Stimulated activated CD4-positive, alpha-beta T cell treated with anti-CD3 and anti-CD28 coated beads, Interleukin-15, amount 100 ng/mL, for 24 hours (primary cell): ENCODE measurements around the gene SBF1.
A peak's percentile ranks its signal among the peaks of the same experiment; 100 is the strongest.

Source experiments
- DNase-seq: peaks from one replicate; pipeline ENCODE4 v3.0.0-alpha.2; 2020

Gene SBF1

DNA sequence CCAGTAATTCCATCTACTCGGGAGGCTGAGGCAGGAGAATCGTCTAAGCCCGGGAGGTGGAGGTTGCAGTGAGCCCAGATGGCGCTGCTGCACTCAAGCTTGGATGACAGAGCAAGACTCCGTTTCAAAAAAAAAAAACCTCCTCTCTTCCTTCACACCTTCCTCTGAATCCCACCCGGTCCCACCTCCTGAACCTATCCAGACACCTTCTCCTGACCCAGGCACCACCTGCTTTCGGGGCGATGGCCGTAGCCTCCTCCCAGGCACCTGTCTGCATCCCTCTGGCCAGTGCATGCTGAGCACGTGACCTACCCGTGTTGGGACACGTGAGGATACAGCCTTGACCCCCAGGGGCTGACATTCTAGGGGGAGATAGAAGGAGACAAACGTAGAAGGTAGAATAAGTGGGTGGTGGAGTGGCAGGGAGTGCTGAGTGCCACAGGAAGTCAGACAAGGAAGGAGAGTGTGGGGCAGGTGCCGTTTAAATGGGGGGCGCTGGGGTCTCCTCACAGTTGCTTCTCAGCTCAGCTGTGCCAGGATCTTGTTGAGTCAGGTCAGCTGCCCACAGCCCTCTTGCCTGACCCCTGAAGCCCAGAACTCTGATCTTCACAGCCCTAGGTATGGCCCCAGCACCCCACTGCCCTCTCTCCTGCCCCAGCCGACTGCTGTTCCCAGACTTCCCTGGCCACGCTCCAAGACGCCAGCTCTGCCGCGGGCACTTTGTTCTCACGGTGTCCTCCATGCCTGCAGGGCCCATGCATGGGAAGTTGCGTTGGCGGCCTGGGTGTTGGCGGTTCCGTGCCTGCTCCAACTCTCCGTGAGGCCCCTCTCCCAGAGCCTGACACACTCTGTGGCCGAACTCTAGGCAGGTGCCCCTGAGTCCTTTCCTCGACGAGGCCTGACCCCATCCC lies 10.6 kb upstream of the SBF1 start:
- DNase-seq: no peak

DNA sequence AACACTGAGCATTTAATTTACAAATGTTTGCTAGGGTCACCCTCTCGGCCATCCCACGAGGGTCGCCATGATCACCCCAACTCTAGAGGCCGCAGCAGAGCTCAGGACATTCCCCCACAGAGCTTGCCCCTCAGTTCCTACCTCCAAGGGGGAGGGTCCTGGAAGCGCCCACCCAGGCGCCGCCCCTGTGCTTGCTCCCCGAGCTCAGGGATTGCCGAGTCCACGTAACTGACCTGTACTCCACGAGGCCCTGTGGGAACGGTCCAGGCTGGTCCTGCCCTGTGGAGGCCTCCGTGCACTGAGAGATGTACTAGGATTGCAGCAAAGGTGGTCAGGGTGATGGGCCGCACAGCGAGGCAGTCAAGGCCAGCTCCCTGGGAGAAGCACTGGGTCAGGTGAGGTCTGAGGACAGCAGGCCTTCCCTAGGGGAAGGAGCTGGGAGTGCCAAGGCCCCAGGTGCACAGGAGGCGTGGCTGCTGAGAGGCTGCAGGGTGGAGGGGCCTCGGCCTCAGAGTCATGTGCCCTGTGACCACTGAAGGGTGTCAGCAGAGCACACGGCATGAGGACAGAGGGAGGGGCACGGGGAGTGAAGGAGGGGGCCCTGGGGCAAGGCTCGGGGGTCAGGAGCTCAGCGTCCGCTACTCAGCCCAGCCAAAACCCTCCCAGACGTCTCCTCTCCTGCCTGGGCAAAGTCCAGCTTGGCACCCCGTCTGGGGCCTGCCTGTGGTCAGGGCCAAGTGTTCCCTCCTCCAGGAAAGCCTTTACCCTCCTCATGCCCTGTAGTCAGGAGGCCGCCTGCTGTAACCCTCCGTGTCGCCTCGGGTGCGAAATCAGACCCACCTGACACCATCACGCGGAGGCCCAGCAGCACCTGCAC lies 9.4 kb upstream of the SBF1 start:
- DNase-seq: no peak

DNA sequence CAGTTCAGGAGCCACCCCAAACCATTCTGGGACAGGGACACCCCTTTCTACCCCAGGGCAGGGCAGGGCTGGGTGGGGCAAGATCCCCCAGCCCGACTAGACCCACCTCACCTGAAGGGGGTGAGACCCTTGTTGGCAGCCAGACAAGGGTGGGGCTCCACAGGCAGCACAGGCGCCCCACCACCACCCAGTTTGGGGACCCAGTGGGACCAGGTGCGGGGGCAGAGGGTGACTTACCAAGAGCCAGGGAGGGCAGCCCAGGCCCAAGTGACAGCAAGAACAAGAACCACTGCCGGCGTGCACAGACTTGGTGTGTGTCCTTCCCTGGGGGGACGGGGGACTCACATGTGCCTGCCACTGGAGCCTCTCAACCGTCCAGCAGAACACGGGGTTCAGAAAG lies 8.7 kb upstream of the SBF1 start:
- DNase-seq: no peak

DNA sequence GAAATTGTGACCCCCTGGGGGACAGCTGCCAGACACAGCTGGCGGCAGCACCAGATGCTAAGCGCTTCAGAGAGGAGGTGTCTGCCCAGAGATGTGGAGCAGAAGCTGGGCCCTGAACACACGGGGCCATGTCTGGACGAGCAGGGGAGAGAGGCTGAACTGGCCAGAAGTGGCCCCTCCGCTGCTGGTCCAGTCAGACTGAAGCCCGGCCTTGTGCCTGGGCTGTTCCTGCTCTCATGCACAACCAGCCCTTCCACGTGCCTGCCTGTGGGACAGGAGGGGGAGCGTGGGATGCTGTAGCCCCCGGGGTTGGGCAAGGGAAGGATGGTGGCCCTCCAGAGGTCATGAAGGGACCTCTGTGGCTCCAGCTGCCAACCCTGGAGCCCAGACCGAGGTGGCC lies 8.3 kb upstream of the SBF1 start:
- DNase-seq: no peak

DNA sequence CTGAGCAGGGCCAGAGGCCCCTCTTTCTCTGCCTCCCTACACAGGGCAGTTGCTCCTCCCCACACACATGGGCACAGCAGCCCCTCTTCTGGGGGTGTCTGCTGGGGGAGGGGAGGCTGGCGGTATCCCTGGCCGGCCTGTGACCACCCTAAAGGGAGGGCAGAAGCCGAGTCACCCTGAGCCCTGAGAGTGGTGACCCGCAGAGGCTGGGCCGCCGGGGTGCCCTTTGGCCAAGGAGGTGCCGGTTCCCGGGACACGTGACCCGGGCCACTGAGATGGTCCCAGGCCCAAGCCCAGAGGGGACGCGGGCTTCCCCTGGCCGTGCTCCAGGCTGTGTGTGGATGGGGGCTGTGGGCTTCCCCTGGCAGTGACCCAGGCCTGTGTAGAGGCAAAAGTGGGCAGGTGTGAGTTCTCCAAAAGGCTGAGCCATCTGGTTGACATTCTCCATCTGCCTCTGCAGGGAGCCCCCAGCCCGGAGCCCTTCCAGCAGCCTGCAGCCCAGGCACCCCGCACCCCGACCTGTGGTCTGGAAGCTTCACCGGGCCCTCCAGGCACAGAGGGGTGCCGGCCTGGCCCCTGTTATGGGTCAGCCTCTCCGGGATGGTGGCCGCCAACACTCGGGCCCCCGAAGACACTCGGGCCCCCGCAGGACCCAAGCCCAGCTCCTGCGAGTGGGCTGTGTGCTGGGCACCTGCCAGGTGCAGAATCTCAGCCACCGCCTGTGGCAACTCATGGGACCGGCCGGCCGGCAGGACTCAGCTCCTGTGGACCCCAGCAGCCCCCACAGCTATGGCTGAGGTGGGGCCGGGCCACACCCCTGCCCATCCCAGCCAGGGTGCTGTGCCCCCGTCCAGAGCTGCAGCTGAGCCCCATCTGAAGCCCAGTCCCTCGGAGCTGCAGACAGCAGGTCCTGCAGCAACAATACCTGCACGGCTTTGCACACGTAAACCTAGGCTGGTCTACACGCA lies 7.6 kb upstream of the SBF1 start:
- no peak for DNase-seq

DNA sequence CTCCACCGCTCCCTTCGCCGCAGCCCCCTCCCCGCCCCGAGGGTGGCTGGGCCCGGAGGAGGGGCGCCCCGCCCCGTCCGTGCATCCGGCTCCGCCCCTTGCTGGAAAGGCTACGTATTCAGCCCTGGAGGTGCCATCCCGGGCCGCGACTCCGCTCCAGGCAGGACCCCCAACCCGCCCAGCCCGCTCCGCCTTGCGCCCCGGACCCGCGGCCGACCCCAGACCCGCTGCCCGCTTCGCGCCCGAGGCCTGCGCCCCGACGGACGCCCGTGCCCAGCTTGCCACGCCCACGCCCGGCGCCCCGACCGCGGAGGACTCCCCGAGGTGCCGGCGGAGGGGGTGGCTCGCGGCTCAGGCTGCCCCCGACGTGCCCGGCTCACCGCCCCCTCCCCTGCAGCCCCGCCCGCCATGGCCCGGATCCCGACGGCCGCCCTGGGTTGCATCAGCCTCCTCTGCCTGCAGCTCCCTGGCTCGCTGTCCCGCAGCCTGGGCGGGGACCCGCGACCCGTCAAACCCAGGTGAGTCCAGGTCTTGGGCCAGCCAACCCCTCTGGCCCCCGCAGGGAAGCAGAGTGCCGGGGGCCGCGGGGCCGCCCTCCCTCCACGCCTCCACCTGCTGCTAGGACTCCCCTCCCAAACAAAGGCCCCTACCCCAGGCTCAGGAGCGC lies 6.7 kb upstream of the SBF1 start, which contains the start of gene ADM2:
TSS of gene ADM2 (plus strand) at position 104 of the 667 bp plus-strand sequence. CDS start at position 409, 305 bp downstream.
- peak; percentile 78 for DNase-seq

DNA sequence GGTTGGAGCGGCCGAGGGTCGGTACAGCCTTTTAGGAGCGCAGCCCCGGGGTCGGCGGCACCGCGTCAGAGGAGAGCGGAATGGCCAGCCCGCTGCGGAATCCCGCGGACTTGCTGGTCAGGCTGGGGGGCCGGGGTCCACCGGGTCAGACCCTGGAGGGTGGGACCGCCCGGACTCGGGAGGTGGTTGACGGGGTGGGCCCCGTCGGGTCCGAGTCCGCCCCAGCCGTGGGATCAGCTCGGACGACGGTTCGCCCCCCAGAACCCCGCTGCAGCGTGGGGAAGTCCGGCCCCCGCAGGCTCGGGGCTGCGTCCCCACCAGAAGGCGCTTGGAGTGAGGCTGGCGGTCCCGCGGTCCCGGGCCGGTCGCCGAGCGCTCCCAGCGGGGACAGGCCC lies 6.2 kb upstream of the SBF1 start:
- no peak for DNase-seq

DNA sequence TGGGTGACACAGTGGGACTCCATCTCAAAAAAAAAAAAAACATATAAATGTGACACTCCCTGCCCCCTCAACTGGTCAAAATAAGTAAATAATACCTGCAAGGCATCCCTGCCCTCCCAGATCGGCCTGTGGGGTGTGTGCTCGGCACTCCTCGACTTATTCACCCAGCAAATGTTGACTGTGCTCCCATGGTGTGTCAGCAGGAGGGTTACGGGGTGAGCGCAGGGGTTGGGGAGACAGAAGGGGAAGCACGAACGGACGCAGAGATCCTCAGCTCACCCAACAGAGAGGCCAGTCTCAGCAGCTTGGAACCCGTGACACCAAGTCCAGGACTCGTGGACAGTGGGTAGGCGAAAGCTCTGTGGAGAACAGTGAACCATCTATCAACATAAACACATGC lies 4.9 kb upstream of the SBF1 start:
- no peak for DNase-seq

DNA sequence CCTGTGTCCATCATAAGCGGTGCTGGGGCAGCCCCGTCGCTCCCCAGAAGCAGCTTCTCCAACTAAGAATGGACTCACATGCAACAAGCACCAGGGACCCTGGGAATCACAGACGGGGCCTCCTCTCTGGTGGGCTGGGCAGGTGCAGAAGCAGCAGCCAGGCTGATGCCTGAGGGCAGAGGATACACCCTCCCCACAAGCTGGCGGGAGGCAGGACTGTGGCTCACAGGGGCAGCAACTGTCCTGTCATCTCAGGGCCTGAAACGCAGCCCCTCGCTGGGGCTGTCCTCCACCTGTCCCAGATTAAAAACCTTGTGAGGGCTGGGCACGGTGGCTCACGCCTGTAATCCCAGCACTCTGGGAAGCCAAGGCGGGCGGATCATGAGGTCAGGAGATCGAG lies 3.1 kb upstream of the SBF1 start:
- no peak for DNase-seq

DNA sequence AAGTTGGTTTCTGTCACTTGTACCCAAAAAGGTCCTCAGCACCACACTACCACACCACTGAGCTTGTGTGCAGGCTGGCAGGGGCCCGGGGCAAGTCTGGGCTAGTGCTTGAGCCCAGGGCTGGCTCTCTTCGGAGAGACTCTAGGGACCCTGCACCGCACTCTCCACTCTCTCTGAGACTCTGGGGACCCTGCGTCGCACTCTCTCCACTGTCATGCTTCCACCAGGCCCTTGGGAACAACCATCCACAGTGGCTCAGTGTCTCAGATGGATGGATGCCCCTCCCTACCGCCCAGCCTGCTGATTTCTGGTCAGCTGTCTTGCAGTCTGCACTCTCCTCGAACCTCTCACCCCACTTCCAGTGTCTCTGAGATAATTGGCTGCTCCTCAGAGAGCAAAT lies 2.0 kb upstream of the SBF1 start:
- DNase-seq: no peak

DNA sequence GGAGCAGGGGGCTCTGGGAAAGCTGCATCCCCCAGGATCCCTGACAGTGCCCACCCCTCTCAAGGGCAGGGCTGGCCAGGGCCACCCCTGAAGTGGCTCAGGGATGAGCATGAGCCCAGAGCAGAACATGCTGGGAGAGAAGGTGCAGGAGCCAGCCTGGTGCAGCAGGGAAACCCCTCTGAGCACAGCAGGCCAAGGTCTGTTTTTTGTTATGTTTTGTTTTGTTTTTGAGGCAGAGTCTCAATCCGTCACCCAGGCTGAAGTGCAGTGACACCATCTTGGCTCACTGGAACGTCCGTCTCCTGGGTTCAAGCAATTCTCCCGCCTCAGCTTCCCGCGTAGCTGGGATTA lies 792 bp upstream of the SBF1 start:
- no peak for DNase-seq

DNA sequence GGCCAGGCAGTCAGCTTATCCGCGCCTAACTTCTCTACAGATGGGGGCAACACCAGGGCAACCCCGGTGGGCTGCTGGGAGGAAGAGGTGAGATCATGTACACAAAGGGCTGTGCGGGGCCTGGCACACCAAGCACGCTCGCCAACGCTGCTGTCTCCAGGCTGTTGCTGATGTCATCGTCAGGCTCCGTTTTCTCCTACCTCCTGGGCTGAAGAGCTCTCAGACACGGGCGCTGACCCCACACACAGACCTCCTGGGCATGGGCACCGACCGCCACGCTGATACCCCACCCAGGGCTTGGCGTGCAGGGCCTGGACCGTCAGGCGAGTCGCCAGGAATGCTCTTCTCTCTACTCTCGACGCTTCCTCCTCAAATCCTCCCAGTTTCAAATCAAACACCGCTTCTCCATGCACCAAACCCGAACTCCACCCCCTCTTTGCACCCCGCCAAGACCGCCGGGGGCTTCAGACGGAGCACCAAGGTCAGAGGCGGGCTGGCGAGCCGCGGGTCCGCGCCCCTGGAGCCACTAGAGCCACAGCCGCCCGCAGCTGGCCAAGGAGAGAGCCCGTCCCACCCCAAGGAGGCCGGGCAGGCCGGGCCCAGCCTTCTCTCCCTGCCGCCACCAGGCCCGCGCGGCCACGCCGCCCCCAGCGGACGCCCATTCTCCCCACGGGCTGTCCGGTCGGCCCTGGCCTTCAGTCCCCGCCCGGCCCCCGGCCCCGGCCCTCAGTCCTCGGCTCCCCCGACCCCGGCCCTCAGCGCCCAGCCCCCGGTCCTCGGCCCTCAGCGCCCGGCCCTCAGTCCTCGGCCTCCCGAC lies 772 bp downstream of the SBF1 start:
- peak; percentile 60 for DNase-seq

DNA sequence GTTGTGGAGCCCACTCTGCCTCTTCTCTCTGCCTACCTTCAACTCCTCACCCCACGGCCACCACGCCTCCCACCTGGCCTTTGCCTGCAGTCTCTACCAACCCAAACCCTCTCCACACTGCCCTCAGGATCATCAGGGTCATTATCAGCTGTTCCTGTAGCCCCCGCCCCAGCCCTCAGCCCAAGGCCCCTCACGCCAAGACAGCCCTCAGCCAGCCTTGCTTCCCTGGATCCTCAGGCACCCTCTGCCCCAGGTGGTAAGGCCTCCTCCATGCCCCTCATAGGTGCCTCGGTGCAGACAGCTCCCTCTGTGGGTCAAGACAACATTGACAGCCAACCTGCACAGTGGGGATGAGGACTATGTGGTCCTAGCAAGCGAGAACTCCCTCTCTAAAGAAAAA lies 1.7 kb downstream of the SBF1 start:
- DNase-seq: peak; percentile 60

DNA sequence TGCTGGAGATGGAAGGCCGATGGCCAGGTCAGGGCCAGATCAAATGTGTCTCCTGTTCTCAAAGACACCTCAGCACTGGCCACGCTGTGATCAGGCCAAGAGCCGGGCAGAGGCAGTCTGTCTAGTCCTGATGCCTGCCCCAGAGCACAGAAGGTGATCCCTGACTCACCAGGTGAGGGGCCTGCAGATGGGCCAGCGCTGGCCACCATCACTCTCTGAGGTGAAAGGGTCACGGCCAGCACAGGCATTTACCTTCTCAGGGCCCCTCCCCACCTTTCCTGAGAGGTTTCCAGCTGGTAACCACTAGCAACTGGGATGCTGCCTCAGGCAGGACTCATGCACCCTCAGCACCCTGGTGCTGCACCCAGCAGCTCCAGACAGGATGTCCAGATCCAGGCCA lies 2.9 kb downstream of the SBF1 start:
- no peak for DNase-seq

DNA sequence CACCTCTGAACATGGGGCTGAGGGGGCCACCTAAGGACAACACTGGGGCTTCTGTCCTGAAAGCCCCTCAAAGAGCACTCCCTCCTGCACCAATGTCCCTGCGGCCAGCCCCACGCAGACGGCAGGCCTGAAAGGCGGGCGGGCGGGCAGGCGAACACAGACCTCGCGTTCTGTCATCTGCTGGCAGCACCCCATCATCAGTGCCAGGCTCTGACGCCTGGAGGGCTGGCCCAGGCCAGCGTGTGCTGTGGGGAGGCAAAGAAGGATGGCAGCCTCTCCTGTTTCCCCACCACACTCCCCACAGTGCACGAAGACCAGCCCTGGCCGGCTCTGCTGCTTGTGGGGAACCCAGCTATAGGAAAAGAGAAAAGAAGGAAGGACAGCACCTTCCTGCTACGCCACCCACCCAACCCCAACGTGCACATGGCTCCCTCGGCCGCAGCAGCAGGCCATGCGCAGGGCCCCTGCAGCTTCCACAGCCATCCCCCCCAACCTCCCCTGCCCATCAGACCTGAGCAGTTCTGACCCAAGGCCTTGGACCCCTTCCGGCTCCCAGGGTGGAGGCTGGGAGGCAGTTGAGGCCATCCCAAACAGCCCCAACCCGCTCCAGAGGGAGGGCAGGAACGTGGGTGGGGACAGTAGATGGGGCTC lies 3.5 kb downstream of the SBF1 start:
- no peak for DNase-seq

DNA sequence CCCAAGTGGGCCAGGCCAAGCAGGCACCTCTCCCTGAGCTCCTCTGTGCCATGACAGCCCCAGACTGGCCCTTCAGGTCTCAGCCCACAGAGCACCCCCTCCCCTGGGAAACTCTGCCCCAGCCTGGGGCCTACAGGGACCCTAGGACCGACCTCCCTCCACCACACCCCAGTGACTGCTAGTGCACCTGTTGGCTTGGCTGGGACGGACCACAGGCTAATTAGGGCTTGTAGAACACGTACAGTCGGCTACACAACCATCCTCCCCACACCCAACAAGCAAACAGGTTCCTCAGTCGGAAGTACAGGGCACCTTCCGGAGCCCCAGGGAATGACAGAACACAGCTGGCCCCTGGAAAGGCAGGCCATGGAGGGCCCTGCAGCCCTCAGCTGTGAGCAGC lies 4.3 kb downstream of the SBF1 start:
- no peak for DNase-seq

DNA sequence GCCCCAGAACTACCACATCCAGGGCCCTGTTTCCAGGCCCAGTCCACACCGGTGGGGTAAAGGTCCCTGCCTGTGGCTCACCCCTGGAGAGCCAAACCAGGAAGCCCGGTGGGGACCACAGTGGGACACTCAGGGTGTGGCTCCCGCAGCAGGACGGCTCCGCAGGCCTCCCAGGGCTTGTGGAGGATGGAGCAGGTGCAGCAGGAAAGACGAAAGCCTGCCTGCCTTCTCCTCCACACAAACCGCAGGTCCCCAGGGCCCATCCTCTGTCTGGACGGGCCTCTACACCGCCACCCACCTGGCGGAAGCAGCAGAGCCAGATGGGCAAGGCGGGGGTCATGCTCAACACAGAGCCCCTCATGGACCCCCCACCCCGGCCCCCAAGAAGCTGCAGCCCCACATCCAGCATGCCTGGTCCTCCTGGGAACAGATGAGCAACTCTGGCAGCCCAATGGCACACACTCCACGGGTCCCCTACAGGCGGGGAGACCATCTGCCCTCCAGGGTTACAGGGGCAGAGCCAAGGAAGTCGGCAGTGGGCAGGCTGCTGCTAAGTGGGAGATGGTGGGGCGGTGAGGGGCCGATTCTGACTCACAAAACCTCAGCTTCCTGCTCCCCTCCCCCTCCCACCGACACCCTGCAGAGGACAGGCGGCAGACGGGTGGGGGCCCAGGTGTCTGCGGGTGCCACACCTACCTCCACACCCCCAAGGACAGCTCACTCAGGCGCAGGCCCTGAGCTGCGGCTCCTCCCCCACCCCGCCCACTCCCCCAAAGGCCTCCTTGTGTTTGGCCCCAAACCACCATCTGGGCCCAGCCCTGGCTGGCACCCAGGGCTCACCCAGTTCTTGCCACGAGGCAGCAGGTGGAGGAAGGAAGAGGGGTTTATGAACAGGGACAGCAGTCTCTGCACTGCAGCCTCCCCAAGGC lies 5.2 kb downstream of the SBF1 start:
- DNase-seq: peak; percentile 97

DNA sequence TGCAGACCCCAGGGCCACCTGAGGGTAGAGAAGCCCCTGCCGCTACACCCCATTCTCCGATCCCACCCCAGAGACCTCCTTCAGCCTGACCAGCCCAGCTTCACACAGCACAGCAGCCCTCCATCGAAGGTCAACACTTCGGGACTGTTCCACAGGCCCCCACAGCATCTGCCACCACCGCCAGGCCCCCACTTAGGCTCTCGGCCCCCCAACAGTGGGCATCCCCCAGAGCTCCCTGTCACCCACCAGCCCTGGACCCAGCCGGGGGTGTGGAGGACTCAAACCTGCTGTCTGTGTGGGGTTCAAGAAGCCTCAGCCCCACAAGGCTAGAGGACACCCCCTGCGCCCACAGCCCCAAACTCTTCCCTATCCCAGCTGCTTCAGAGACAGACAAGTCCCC lies 6.2 kb downstream of the SBF1 start:
- no peak for DNase-seq

DNA sequence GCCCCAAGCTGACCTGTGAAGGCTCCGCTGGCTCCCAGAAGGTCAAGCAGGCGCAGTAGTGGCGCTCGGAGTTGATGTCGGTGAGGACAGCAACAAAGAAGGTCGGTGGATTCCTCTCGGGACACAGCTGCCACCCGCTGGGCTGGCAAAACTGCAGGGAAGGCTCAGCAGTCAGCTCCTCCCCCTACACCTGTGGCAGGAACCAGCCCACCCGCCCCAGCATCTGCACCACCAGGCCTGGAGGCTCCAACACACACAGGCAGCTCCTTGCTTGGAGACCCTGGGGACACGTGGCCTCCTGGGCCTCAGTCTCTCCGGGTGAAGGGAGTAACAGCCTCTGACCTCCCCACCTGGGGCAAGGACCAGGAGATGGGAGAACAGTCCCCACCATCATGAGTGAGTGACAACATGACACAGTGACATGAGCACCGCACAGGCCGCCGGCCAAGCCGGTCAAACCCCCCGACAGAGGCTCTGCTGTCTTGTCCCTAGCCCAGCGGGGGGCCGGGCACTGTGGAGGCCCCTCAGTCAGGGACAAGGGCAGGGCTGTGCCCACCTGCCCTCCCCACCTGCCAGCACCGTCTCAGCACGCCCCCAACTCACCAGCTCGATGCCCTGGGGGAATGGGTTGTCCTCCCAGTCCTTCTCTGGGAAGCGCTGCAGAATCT lies 6.9 kb downstream of the SBF1 start:
- DNase-seq: no peak
